Spleen (tissue), 11 donors: Measurements from ENCODE around the gene BLNK. TPM values are rescaled to one million over a fixed set of nuclear protein-coding genes. Genes with fewer than 3 reads are reported as not detected.
A peak's percentile ranks its signal among the peaks of the same experiment; 100 is the strongest.

Experiments
- DNase-seq: peaks from one replicate; pipeline ENCODE4 v3.0.0-alpha.2; 2020
- H3K27ac ChIP-seq, 8 donors: fragments of 200-600 bp; sonication (generic) in 7 of 8; 1 replicate in 4 of 8; 2 replicates in 4 of 8; pipeline versions ENCODE4 v1.5.0 to v1.8.0; 2016 to 2021; ENCODE audit warnings: inconsistent platforms in 4 of 8, mild to moderate bottlenecking in 4 of 8, moderate library complexity in 1 of 8
- H3K27me3 ChIP-seq, 7 donors: fragments of 200-600 bp; sonication (generic) in 6 of 7; replicated peaks in 1 of 7; 1 replicate in 4 of 7; 2 replicates in 3 of 7; pipeline versions ENCODE4 v1.5.0 to v1.8.0; 2016 to 2021; ENCODE audit warnings: inconsistent platforms in 3 of 7, mild to moderate bottlenecking in 1 of 7
- H3K36me3 ChIP-seq, 6 donors: fragments of 200-600 bp; sonication (generic) in 5 of 6; 1 replicate in 4 of 6; 2 replicates in 2 of 6; pipeline versions ENCODE4 v1.5.0 to v1.8.0; 2016 to 2021; ENCODE audit warnings: inconsistent platforms in 2 of 6
- H3K4me1 ChIP-seq, 6 donors: fragments of 200-600 bp; sonication (generic) in 5 of 6; 1 replicate in 3 of 6; 2 replicates in 3 of 6; pipeline versions ENCODE4 v1.5.0 to v1.8.0; 2016 to 2021; ENCODE audit warnings: inconsistent platforms in 3 of 6
- H3K4me3 ChIP-seq, 8 donors: fragments of 200-600 bp; sonication (generic) in 7 of 8; 1 replicate in 4 of 8; 2 replicates in 4 of 8; pipeline versions ENCODE4 v1.5.0 to v1.8.0; 2016 to 2021; ENCODE audit warnings: inconsistent platforms in 4 of 8, mild to moderate bottlenecking in 4 of 8, moderate library complexity in 2 of 8
- H3K9me3 ChIP-seq, 8 donors: fragments of 200-600 bp; sonication (generic) in 7 of 8; 1 replicate in 4 of 8; 2 replicates in 4 of 8; pipeline versions ENCODE4 v1.5.0 to v1.8.0; 2016 to 2021; ENCODE audit warnings: inconsistent platforms in 4 of 8
- POLR2A ChIP-seq, 3 donors: fragments of 450-650 bp; IDR thresholded peaks; one replicate each; pipeline ENCODE4 v1.5.1; 2017; ENCODE audit warnings: antibody characterized with exemption in 3 of 3, mild to moderate bottlenecking in 1 of 3
- POLR2AphosphoS5 ChIP-seq, 3 donors: sonication (generic); formaldehyde crosslinking; IDR thresholded peaks; one replicate each; pipeline ENCODE4 v1.5.1; 2017; ENCODE audit warnings: antibody characterized with exemption in 3 of 3
- WGBS, 5 donors: extraction: QIAGEN DNeasy Blood & Tissue Kit in 3 of 5; methylation state at CpG; one replicate each; pipeline versions ENCODE4 v1.1.5 to v1.1.7; 2013 to 2018; 5-methylcytosine and 5-hydroxymethylcytosine counted together
- intact Hi-C: fragments of 100-400 bp; cut with DNase I; formaldehyde crosslinking; loops from one replicate; pipeline ENCODE4 v1.15.0; 2023; ENCODE audit warnings: low total_unique reads
- polyA plus RNA-seq, 3 donors: library from polyadenylated mRNA; stranded (reverse); fragments of 200-250 nt; gene quantifications; one replicate each; pipeline ENCODE4 v1.2.1, GENCODE V29; 2013
- total RNA-seq, 7 donors: library from RNA; depleted of rRNA in 3 of 7; stranded (reverse); fragments of >200 nt in 3 of 7; fragmentation: NEBNext Ultra II Directional in 4 of 7; extraction: Animal tissue kit (Norgen Biotek cat#: 25700) in 4 of 7; gene quantifications; one replicate each; pipeline versions ENCODE4 v1.1.0 to v1.2.1, GENCODE V29; 2016 to 2021
- TF ChIP-seq, protein P1 (sequence below), 11 experiments: fragments of 200-600 bp in 7 of 11; fragments of 450-650 bp in 4 of 11; sonication (generic) in 4 of 11; IDR thresholded peaks in 8 of 11; conservative IDR thresholded peaks in 3 of 11; 1 replicate in 7 of 11; 2 replicates in 4 of 11; pipeline versions ENCODE4 v1.4.0 to v1.8.0; 2016 to 2021; ENCODE audit warnings: antibody characterized with exemption in 11 of 11, inconsistent platforms in 4 of 11, mild to moderate bottlenecking in 1 of 11
- donor health status: healthy with polysubstance abuse.
- donor health status: DM: no; HTN: no; CAD: no; lungs with moderate emphysema.
- donor health status: DM: no; HTN: no; CAD: no.
- donor health status: Bipolar disorder and iron deficiency.
- donor health status: healthy.
- donor health status: DM: no; HTN: no; CAD: no.
- donor health status: DM: yes; HTN: yes; CAD: no.

BLNK gene
- total and polyA plus RNA-seq, 10 donors, result 63.7 to 128 (median 91.0) TPM

DNA sequence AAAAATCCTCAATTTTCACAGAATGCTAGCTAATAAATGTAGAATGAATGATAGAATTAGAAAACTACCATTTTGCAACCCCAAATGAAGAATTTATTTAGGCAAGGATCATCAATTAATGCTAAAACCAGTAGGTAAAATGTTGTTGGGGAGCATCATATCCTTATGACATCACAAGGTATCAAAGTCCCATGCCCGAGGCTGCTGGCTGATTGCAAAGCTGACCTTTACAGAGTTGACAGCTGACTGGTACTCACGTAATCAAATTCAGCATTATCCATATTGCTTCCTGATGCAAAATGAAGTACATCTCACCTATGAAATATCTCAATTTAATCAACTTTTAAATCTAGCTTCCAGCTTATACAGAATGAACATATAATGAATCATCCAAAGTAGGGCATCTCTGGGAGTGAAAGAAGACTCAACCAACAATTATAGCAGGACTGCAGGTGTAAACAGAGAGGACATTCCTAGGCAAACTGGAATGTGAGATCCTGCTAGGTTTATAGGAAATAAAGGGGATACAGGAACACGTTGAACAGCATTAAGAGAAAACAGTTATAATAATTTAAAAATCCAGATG lies 10.2 kb upstream of the BLNK start:
- Histone ChIP-seq H3K9me3 (no peaks in the 10 kb centered on the region), H3K36me3 (no peaks in the 10 kb centered on the region), H3K4me3 (no peak overlapping the region), H3K4me1 (peaks cover 0 to 25% (median 3%) of the 10 kb centered on the region in 6 donors), H3K27me3 (no peaks in the 10 kb centered on the region), H3K27ac (no peak overlapping the region)
- no peak for DNase-seq
- 89 to 97% (median 93%) methylated on average over 3 of the region's 3 CpGs for WGBS, 5 donors
- TF ChIP-seq POLR2A (IDR thresholded peaks at IDR 0.05) (no peak), POLR2AphosphoS5 (IDR thresholded peaks at IDR 0.05) (no peak)
- TF ChIP-seq, protein P1, sequence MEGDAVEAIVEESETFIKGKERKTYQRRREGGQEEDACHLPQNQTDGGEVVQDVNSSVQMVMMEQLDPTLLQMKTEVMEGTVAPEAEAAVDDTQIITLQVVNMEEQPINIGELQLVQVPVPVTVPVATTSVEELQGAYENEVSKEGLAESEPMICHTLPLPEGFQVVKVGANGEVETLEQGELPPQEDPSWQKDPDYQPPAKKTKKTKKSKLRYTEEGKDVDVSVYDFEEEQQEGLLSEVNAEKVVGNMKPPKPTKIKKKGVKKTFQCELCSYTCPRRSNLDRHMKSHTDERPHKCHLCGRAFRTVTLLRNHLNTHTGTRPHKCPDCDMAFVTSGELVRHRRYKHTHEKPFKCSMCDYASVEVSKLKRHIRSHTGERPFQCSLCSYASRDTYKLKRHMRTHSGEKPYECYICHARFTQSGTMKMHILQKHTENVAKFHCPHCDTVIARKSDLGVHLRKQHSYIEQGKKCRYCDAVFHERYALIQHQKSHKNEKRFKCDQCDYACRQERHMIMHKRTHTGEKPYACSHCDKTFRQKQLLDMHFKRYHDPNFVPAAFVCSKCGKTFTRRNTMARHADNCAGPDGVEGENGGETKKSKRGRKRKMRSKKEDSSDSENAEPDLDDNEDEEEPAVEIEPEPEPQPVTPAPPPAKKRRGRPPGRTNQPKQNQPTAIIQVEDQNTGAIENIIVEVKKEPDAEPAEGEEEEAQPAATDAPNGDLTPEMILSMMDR (IDR thresholded peaks at IDR 0.05 in 8 of 11, conservative IDR thresholded peaks at IDR 0.05 in 3 of 11), result no peak
- intact Hi-C loops, result no loop called here

GRCh38 chr10:96280859-96281258 lies 9.5 kb upstream of the BLNK start:
- Histone ChIP-seq H3K4me1 (peaks cover 0 to 30% (median 6%) of the 10 kb centered on the region in 6 donors), H3K27me3 (no peaks in the 10 kb centered on the region), H3K36me3 (no peaks in the 10 kb centered on the region), H3K9me3 (no peaks in the 10 kb centered on the region), H3K27ac (no peak overlapping the region), H3K4me3 (no peak overlapping the region)
- intact Hi-C loops, result no loop called here
- TF ChIP-seq POLR2AphosphoS5 (IDR thresholded peaks at IDR 0.05) (no peak), POLR2A (IDR thresholded peaks at IDR 0.05) (no peak)
- TF ChIP-seq, protein P1 (IDR thresholded peaks at IDR 0.05 in 8 of 11, conservative IDR thresholded peaks at IDR 0.05 in 3 of 11), result no peak
- WGBS, 5 donors, result 84 to 94% (median 88%) methylated on average over 2 of the region's 2 CpGs
- no peak for DNase-seq

GRCh38 chr10:96279191-96279641 lies 7.8 kb upstream of the BLNK start:
- Histone ChIP-seq H3K36me3 (no peaks in the 10 kb centered on the region), H3K27me3 (no peaks in the 10 kb centered on the region), H3K27ac (no peak overlapping the region), H3K4me1 (peaks cover 0 to 34% (median 8%) of the 10 kb centered on the region in 6 donors), H3K4me3 (no peak overlapping the region), H3K9me3 (no peaks in the 10 kb centered on the region)
- intact Hi-C loops, result no loop called here
- TF ChIP-seq POLR2AphosphoS5 (IDR thresholded peaks at IDR 0.05), result peak in 1 of 3 donors; percentile 68
- TF ChIP-seq, protein P1 (IDR thresholded peaks at IDR 0.05 in 8 of 11, conservative IDR thresholded peaks at IDR 0.05 in 3 of 11), result no peak
- WGBS, 5 donors, result 76 to 86% (median 82%) methylated on average over 3 of the region's 3 CpGs
- DNase-seq, result no peak

DNA sequence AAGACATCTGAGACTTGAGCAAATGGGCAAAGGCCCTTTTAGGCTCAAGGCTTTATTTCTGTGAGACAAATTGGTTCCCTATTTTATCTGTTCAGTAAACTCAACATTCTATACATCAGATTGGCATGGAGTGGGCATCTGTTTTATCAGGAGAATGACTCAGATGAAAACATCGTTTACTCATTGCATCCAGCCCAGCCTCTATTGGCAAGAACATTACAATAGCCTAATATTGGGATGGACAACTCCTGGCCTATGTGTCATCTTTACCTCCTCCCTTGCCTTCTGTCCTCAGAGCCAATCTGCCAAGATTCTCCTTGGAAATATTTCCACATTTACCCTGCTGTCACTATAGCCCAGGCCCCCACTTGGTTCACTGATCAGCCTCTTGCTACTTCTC lies 5.5 kb upstream of the BLNK start:
- H3K4me3 ChIP-seq, result no peak overlapping the region
- peaks cover 0 to 51% (median 22%) of the 10 kb centered on the region in 6 donors for H3K4me1 ChIP-seq
- intact Hi-C loops, result no loop called here
- H3K27me3 ChIP-seq, result no peaks in the 10 kb centered on the region
- no peaks in the 10 kb centered on the region for H3K9me3 ChIP-seq
- DNase-seq, result no peak
- H3K27ac ChIP-seq, result peak overlapping the region in 2 of 8 donors; percentile 31 to 69
- TF ChIP-seq, protein P1 (IDR thresholded peaks at IDR 0.05 in 8 of 11, conservative IDR thresholded peaks at IDR 0.05 in 3 of 11), result no peak
- no peak for TF ChIP-seq POLR2AphosphoS5 (IDR thresholded peaks at IDR 0.05)
- no peak for TF ChIP-seq POLR2A (IDR thresholded peaks at IDR 0.05)
- H3K36me3 ChIP-seq, result no peaks in the 10 kb centered on the region
- whole genome bisulfite sequencing, 5 donors, result 75 to 89% (median 87%) methylated on average over 1 of the region's 1 CpG
